HepG2 (cell line): ENCODE results near the gene ZFAND6. TPM values are rescaled to one million over a fixed set of nuclear protein-coding genes. Genes with fewer than 3 reads are reported as not detected.

ENCODE experiments used
- ATAC-seq: fragments of 200-7000 bp; cut with Tn5 transposase; 3 replicates; pipeline ENCODE4 v1.9.1; 2020; ENCODE audit warnings: mild to moderate bottlenecking, moderate library complexity
- BruUV-seq: library from RNA; stranded (reverse); fragments of 400-500 nt; replicated peaks from 2 replicates; lab custom pipeline; 2021; lab: Mats Ljungman, UMichigan
- CTCF ChIA-PET: fragments of 300-600 bp; formaldehyde crosslinking; extraction: SDS; loops from one replicate; lab custom pipeline; 2021; ENCODE audit warnings: low total read pairs, inconsistent platforms, low intra/inter-chr PET ratio; lab: Yijun Ruan, JAX
- POLR2A ChIA-PET: fragments of 350-600 bp; sonication (Branson Sonifier 250); formaldehyde crosslinking; loops from one replicate; lab custom pipeline; 2020; ENCODE audit warnings: antibody characterized with exemption, inconsistent platforms; lab: Yijun Ruan, JAX
- DNase-seq: peaks from one replicate; pipeline ENCODE4 v3.0.0-alpha.2; 2015; ENCODE audit warnings: low spot score
- FAIRE-seq: peaks from 3 replicates; lab custom pipeline; 2011; peaks lifted over from hg19 to GRCh38; lab: Jason Lieb, UNC
- H2AFZ ChIP-seq: one replicate; pipeline ENCODE4 v1.6.1; 2011; ENCODE audit warnings: low read length, inconsistent platforms
- H3K27ac ChIP-seq: fragments of 300-600 bp; 3 replicates; pipeline ENCODE4 v1.8.0; 2011; ENCODE audit warnings: mixed run types, mild to moderate bottlenecking, mixed read lengths, low read length, inconsistent platforms; ENCODE audit not compliant: insufficient read depth; ENCODE audit errors: extremely low read length
- H3K27me3 ChIP-seq, 2 experiments: fragments of 200-600 bp in 1 of 2; 2 replicates in 1 of 2; 3 replicates in 1 of 2; pipeline versions ENCODE4 v1.6.0 to v1.8.0; 2011; ENCODE audit warnings: low read length in 2 of 2, mild to moderate bottlenecking in 2 of 2, moderate library complexity in 2 of 2, inconsistent platforms in 1 of 2; ENCODE audit not compliant: insufficient read depth in 2 of 2, control insufficient read depth in 1 of 2
- H3K36me3 ChIP-seq, 2 experiments: fragments of 200-600 bp in 1 of 2; replicated peaks in 1 of 2; 2 replicates in 1 of 2; 3 replicates in 1 of 2; pipeline versions ENCODE4 v1.5.1 to v1.8.0; 2011; ENCODE audit warnings: low read length in 2 of 2, inconsistent platforms in 1 of 2; ENCODE audit not compliant: insufficient read depth in 2 of 2, control insufficient read depth in 1 of 2
- H3K4me1 ChIP-seq: 2 replicates; pipeline ENCODE4 v1.5.1; 2012; ENCODE audit warnings: low read length, inconsistent platforms; ENCODE audit not compliant: insufficient read depth
- H3K4me2 ChIP-seq: 2 replicates; pipeline ENCODE4 v1.6.0; 2011; ENCODE audit warnings: low read depth, low read length, inconsistent platforms
- H3K4me3 ChIP-seq, 3 experiments: fragments of 200-600 bp in 1 of 3; sonication (generic), shearing (Covaris generic) in 1 of 3; replicated peaks in 1 of 3; 2 replicates each; pipeline ENCODE4 v1.5.1; 2011 to 2016; ENCODE audit warnings: low read length in 3 of 3, inconsistent platforms in 2 of 3, low read depth in 2 of 3, mild to moderate bottlenecking in 2 of 3, control low read depth in 1 of 3, mixed read lengths in 1 of 3; ENCODE audit not compliant: insufficient read depth in 1 of 3
- H3K79me2 ChIP-seq: one replicate; pipeline ENCODE4 v1.6.1; 2011; ENCODE audit warnings: low read length, inconsistent platforms; ENCODE audit not compliant: insufficient read depth
- H3K9ac ChIP-seq: 2 replicates; pipeline ENCODE4 v1.6.0; 2011; ENCODE audit warnings: mild to moderate bottlenecking, low read depth, low read length, inconsistent platforms; ENCODE audit not compliant: insufficient read depth
- H3K9me3 ChIP-seq: 2 replicates; pipeline ENCODE4 v1.5.1; 2012; ENCODE audit warnings: mild to moderate bottlenecking, low read length
- H4K20me1 ChIP-seq: 2 replicates; pipeline ENCODE4 v1.6.0; 2011; ENCODE audit warnings: inconsistent platforms, mild to moderate bottlenecking, low read length, moderate library complexity; ENCODE audit not compliant: insufficient read depth
- BHLHE40 ChIP-seq: IDR thresholded peaks from 2 replicates; pipeline ENCODE4 v1.6.1; 2011; ENCODE audit warnings: low read length, improper control_type of control experiment
- CBFB ChIP-seq: sonication (generic); formaldehyde crosslinking; IDR thresholded peaks from 2 replicates; pipeline ENCODE4 v1.4.0; 2020; ENCODE audit warnings: missing genetic modification reagents
- FOXP4 ChIP-seq: sonication (generic); formaldehyde crosslinking; IDR thresholded peaks from 2 replicates; pipeline ENCODE4 v1.4.0; 2020; ENCODE audit warnings: missing genetic modification reagents
- MED13 ChIP-seq: sonication (generic); formaldehyde crosslinking; IDR thresholded peaks from 2 replicates; pipeline ENCODE4 v1.5.0; 2020; ENCODE audit warnings: missing genetic modification reagents
- NCOA1 ChIP-seq: sonication (generic); formaldehyde crosslinking; IDR thresholded peaks from 2 replicates; pipeline ENCODE4 v1.9.0; 2021; ENCODE audit warnings: missing genetic modification reagents
- SRSF1 ChIP-seq: fragments of 200-400 bp; formaldehyde crosslinking; optimal IDR thresholded peaks from 2 replicates; pipeline ENCODE3; 2017; ENCODE audit warnings: mild to moderate bottlenecking, low read depth, low read length, moderate library complexity
- YEATS4 ChIP-seq: sonication (generic); formaldehyde crosslinking; IDR thresholded peaks from 2 replicates; pipeline ENCODE4 v1.4.0; 2020; ENCODE audit warnings: missing genetic modification reagents, borderline replicate concordance
- ZFP1 ChIP-seq: IDR thresholded peaks from 2 replicates; pipeline ENCODE4 v1.6.1; 2016
- ZNF207 ChIP-seq: fragments of 450-650 bp; IDR thresholded peaks from 2 replicates; pipeline ENCODE4 v1.6.1; 2016; ENCODE audit warnings: antibody characterized with exemption, borderline replicate concordance
- ZNF224 ChIP-seq: sonication (generic); formaldehyde crosslinking; IDR thresholded peaks from 2 replicates; pipeline ENCODE4 v1.5.0; 2020; ENCODE audit warnings: mild to moderate bottlenecking, missing genetic modification reagents
- ZNF619 ChIP-seq: sonication (generic); formaldehyde crosslinking; IDR thresholded peaks from 2 replicates; pipeline ENCODE4 v1.4.0; 2020; ENCODE audit warnings: mild to moderate bottlenecking, missing genetic modification reagents
- ZNF879 ChIP-seq: sonication (generic); formaldehyde crosslinking; IDR thresholded peaks from 2 replicates; pipeline ENCODE4 v1.8.1; 2023; ENCODE audit warnings: missing genetic modification reagents
- WGBS: methylation state at CpG from one replicate; pipeline ENCODE4 v1.1.6; 2017; ENCODE audit warnings: low lambda C conversion rate; 5-methylcytosine and 5-hydroxymethylcytosine counted together
- in situ Hi-C: cut with HindIII; loops from 2 replicates; pipeline ENCODE4 v1.10.0; 2017; ENCODE audit warnings: low pct_unique_long_range_greater_than_20kb; ENCODE audit not compliant: extremely low pct_ligation_motif_present
- intact Hi-C: fragments of 100-400 bp; cut with micrococcal nuclease; formaldehyde crosslinking; loops from one replicate; pipeline ENCODE4 v1.10.0; 2022; ENCODE audit not compliant: unreplicated experiment
- polyA plus RNA-seq, 8 experiments: library from polyadenylated mRNA; depleted of rRNA in 3 of 8; stranded (reverse) in 7 of 8; unstranded in 1 of 8; fragments of >200 nt; fragmentation: Illumina TruSeq in 4 of 8; extraction: Trizol in 4 of 8; gene quantifications; 2 replicates each; pipeline versions ENCODE4 v1.2.1 to v1.2.3, GENCODE V29; 2011 to 2016; ENCODE audit warnings: low read depth in 4 of 8, missing spikeins in 1 of 8, mixed read lengths in 1 of 8; ENCODE audit not compliant: insufficient read depth in 1 of 8
- total RNA-seq, 5 experiments: library from RNA; depleted of rRNA; stranded (reverse); fragments of >200 nt; fragmentation: Illumina TruSeq; extraction: Trizol; gene quantifications; 2 replicates each; pipeline ENCODE4 v1.2.3, GENCODE V29; 2016; ENCODE audit warnings: low read depth in 1 of 5
- TF ChIP-seq, protein P1 (sequence below), 2 experiments: fragments of 450-650 bp in 1 of 2; sonication (generic) in 1 of 2; formaldehyde crosslinking; IDR thresholded peaks; 2 replicates each; pipeline versions ENCODE4 v1.5.0 to v1.8.0; 2020 to 2022; ENCODE audit warnings: mild to moderate bottlenecking in 1 of 2, missing genetic modification reagents in 1 of 2
- TF ChIP-seq, protein P2 (sequence below): sonication (generic); formaldehyde crosslinking; IDR thresholded peaks from 2 replicates; pipeline ENCODE4 v1.4.0; 2020; ENCODE audit warnings: missing genetic modification reagents, borderline replicate concordance
- TF ChIP-seq, protein P3 (sequence below): sonication (generic); formaldehyde crosslinking; conservative IDR thresholded peaks from 2 replicates; pipeline ENCODE4 v1.5.0; 2020; ENCODE audit warnings: missing genetic modification reagents

Gene ZFAND6
- total and polyA plus RNA-seq, 2 of the 13 experiments (the other 11 are each of a cell fraction or from before 2014, with no cell fraction given), result 84.2 to 115 TPM

- no peak for FAIRE-seq
- H3K27ac ChIP-seq, result no peak overlapping the region
- no peaks in the 10 kb centered on the region for H3K4me1 ChIP-seq
- peaks cover 0 to 6% of the 10 kb centered on the region in 2 experiments; a peak in 1 of 5 replicates for H3K36me3 ChIP-seq
- H3K4me3 ChIP-seq, result no peak overlapping the region
- H3K9ac ChIP-seq, result no peak overlapping the region
- H3K9me3 ChIP-seq, result no peaks in the 10 kb centered on the region
- no peak for ATAC-seq
- POLR2A ChIA-PET, result no interaction called here
- WGBS, result 96% methylated on average over 3 of the region's 3 CpGs
- CTCF ChIA-PET, result no interaction called here
- no peaks in the 10 kb centered on the region for H3K27me3 ChIP-seq
- H4K20me1 ChIP-seq, result no peaks in the 10 kb centered on the region
- no peak overlapping the region for H2AFZ ChIP-seq
- TF ChIP-seq BHLHE40, result no peak
- TF ChIP-seq ZNF224 (CRISPR knock-in tag), result no peak
- TF ChIP-seq, protein P1, sequence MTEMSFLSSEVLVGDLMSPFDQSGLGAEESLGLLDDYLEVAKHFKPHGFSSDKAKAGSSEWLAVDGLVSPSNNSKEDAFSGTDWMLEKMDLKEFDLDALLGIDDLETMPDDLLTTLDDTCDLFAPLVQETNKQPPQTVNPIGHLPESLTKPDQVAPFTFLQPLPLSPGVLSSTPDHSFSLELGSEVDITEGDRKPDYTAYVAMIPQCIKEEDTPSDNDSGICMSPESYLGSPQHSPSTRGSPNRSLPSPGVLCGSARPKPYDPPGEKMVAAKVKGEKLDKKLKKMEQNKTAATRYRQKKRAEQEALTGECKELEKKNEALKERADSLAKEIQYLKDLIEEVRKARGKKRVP (CRISPR knock-in tag; IDR thresholded peaks at IDR 0.05), result no peak
- no peak for TF ChIP-seq ZNF619 (CRISPR knock-in tag)
- no peak for TF ChIP-seq YEATS4 (CRISPR knock-in tag)
- no peak for TF ChIP-seq SRSF1
- TF ChIP-seq ZFP1 (CRISPR knock-in tag), result no peak
- no peak for TF ChIP-seq MED13 (CRISPR knock-in tag)
- TF ChIP-seq FOXP4 (CRISPR knock-in tag), result no peak
- TF ChIP-seq CBFB, result no peak
- no peak for TF ChIP-seq NCOA1 (CRISPR knock-in tag)
- TF ChIP-seq ZNF879 (CRISPR knock-in tag), result no peak
- TF ChIP-seq, protein P2, sequence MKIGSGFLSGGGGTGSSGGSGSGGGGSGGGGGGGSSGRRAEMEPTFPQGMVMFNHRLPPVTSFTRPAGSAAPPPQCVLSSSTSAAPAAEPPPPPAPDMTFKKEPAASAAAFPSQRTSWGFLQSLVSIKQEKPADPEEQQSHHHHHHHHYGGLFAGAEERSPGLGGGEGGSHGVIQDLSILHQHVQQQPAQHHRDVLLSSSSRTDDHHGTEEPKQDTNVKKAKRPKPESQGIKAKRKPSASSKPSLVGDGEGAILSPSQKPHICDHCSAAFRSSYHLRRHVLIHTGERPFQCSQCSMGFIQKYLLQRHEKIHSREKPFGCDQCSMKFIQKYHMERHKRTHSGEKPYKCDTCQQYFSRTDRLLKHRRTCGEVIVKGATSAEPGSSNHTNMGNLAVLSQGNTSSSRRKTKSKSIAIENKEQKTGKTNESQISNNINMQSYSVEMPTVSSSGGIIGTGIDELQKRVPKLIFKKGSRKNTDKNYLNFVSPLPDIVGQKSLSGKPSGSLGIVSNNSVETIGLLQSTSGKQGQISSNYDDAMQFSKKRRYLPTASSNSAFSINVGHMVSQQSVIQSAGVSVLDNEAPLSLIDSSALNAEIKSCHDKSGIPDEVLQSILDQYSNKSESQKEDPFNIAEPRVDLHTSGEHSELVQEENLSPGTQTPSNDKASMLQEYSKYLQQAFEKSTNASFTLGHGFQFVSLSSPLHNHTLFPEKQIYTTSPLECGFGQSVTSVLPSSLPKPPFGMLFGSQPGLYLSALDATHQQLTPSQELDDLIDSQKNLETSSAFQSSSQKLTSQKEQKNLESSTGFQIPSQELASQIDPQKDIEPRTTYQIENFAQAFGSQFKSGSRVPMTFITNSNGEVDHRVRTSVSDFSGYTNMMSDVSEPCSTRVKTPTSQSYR (CRISPR knock-in tag), result no peak
- TF ChIP-seq, protein P3, sequence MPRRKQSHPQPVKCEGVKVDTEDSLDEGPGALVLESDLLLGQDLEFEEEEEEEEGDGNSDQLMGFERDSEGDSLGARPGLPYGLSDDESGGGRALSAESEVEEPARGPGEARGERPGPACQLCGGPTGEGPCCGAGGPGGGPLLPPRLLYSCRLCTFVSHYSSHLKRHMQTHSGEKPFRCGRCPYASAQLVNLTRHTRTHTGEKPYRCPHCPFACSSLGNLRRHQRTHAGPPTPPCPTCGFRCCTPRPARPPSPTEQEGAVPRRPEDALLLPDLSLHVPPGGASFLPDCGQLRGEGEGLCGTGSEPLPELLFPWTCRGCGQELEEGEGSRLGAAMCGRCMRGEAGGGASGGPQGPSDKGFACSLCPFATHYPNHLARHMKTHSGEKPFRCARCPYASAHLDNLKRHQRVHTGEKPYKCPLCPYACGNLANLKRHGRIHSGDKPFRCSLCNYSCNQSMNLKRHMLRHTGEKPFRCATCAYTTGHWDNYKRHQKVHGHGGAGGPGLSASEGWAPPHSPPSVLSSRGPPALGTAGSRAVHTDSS (CRISPR knock-in tag), result no peak
- no peak for TF ChIP-seq ZNF207
- in situ Hi-C loops, result no loop called here
- H3K4me2 ChIP-seq, result no peak overlapping the region
- DNase-seq, result no peak
- H3K79me2 ChIP-seq, result peaks cover 32% of the 10 kb centered on the region
- no TSS peak for BruUV-seq
- intact Hi-C loops, result no loop called here
These were observed 45.7 kb downstream of the ZFAND6 start for GRCh38 chr15:80105193-80105592.
